Measurements from ENCODE around the gene SORT1.

The SORT1 gene

GRCh38 chr1:109335091-109335490 lies 62.6 kb downstream of the SORT1 start:
- DNase-seq, result no peak

DNA sequence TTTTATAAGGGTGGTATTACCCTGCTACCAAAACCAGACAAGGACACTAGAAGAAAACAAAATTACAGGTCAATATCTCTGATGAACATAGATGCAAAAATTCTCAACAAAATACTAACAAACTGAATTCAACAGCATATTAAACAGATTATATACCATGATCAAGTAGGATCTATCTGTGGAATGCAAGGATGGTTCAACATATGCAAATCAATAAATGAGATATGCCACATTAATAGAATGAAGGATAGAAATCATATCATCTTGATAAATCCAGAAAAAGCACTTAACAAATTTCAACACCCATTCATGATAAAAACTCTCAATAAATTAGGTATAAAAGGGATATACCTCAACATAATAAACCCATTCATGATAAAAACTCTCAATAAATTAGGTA lies 66.6 kb downstream of the SORT1 start:
- DNase-seq, result no peak

DNA sequence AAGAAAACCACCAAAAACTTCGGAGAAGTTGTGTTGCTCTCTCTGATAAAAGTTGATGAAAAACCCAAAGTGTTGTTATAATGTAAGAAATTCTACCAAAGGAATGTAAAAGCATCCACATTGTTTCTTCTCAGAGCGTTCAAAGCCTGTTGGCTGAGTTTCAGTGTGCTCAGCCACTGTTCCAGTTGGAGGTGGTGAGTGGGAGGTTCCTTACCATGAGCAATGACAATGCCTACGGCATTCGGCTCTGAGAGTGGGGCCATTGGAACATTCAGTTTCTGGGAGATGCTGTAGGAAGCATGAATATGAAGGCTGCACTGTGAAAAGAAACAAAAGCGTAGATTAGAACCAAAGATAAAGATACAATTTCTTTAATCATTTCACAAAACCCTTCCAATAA lies 70.4 kb downstream of the SORT1 start:
- DNase-seq, result no peak

- DNase-seq, result no peak
Observed at GRCh38 chr1:109322974-109323373, 74.7 kb downstream of the SORT1 start.

DNA sequence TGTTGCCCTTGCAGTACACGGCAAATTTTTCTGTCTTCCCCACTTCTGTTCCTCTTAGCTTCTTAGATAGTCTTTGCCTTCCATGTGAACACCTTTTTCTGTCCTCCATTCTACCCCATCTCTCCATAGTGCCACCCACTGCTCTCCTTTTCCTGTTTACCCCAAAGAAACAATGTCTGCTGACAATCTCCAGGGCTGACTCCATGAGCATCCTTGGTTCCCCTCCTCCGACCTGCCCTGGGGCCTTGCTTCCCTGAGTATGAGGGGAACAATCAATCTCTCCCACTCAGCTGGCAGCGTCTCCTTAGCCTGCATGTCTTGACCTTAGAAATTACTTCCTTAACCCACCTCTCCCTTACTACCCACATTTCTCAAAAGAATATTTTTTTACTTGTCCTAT lies 78.6 kb downstream of the SORT1 start:
- no peak for DNase-seq

DNA sequence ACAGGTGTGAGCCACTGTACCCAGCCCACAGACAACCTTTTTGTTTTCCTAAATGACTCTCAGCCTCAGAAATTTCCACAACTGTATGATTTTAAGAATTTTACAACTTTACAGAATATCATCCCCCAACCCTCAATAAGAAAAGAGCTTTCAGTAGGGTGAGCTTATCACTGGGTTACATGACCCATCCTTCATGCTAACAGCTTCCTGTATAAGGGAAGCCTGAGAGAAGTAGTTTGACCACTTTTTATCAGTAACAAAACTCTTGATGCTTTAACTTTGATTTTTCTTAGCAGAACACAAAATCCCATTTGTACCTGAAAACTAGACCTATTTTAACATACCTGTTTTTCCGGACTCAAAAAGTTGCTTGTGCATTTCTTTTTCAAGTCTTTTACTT lies 81.2 kb downstream of the SORT1 start:
- DNase-seq, result no peak

DNA sequence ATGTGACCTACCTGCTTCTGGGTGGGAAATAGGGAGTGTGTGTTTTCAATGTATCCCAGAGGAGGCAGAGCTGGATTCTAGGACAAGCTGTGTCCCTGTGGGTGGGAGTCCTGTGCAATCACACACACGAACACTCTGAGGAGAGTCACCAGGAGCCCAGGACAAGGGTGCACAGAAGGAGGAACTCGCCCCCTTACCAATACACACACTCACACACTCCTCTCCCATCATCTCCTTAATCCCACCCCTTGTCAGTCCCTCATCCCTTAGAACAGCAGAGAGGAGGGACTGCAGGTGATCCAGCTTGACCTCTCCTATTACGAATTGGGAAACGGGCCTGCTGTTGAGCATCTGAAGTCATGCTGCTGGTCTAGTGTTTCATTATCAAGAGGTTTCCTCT lies 82.4 kb downstream of the SORT1 start:
- no peak for DNase-seq

- DNase-seq, result no peak
Observed at GRCh38 chr1:109314795-109315194, 82.9 kb downstream of the SORT1 start.

DNA sequence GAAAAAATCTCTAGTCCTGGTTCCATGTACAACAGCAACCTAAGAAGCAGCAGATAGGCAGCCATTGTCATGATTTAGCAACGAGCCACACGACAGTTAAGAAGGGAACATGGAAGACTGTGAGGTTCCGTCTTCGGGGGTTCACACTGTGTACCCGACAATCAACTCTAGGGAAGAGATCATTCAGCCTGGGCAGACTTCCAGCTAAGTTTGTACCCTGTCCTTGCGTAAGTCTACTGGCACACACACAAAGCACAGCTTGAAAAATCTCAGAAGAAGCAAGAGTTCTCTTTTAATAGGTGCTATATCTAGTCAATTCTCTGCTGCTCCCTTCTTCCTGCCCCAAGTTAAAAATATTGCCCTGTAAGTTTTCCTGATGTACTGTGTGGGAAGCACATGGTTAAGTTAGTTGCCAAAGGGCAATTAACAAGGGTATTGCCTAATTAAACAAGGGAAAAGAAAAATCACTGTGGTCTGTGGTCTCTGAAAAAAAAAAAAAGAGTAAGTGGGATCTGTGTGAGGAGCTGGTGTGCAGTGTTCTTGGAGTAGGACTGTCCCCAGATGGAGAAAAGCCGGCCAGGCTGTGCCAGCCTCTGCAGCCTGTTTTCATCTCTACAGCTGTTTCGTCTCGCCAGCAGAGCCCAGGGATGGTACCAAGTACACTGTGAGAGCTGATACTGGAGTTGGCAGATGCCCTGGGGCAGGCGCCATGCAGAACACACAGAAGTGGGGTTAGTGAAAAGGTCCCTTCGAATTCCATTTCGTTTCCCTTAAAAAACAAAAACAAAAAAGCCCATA lies 84.5 kb downstream of the SORT1 start:
- no peak for DNase-seq

- no peak for DNase-seq
Observed at GRCh38 chr1:109312246-109312645, 85.5 kb downstream of the SORT1 start.

DNA sequence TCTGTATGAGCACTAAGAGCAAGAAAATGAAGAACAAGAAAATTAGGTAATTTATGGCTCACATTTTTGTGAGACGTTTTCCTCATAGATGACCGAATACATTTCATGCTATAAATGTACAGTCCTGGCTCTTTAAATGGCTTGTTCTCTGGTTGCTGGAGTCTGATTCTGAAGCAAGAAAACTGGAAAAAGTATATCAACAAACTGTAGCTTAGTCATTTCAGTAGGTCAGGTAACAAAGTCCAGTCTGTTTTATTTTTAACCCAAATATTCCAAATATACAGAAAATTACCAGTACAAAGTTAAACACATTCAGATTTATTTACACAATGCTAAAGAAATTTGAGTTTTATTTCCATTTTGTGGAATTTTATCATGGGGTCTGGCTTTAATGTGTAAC lies 88.4 kb downstream of the SORT1 start:
- DNase-seq, result no peak

- DNase-seq, result peak in 1 of 2 experiments; percentile 40
Observed at GRCh38 chr1:109307274-109308021, 90.3 kb downstream of the SORT1 start.

GRCh38 chr1:109306832-109307273 lies 90.9 kb downstream of the SORT1 start, which contains the start of gene MYBPHL:
Gene MYBPHL, minus strand, starts transcription at chr1:109307011. Its CDS starts 20 bp downstream, at chr1:109306991.
- peak; percentile 44 to 45 for DNase-seq

- DNase-seq, result peak in 1 of 2 experiments; percentile 13
Observed at GRCh38 chr1:109305991-109306390, 91.7 kb downstream of the SORT1 start.

DNA sequence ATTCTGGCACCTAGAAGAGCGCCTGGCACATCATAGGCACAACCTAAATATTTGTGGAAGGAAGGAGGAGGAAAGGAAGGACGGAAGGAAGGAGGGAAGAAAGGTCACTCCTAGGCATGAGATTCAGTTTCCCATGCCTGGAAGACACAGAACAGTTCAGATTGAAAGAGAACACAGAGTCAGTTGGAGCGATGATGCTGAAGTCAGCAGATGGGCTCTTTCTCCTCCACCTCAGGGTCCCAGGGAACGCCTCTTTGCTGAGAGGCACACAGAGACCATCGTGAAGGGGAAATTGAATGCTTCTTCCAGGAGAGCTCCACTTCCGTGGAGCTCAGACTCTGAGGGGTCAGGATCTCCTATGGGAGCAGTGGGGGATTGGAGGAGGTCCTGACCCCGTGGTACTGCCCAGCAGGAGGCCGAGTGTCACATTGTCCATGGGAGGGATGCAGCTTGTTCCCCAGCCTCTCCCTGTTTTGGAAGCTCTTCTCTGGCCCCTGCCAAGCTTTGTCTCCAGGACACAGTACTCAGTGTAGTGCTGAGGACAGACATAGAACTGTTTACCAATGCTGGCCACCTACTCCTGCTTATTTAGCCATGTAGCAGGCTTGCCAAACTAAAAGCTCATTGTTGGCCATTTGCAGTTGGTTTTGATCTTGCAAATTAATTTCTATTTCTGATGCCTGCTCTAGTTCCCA lies 93.3 kb downstream of the SORT1 start:
- DNase-seq, result no peak

- DNase-seq, result no peak
Observed at GRCh38 chr1:109301874-109302273, 95.8 kb downstream of the SORT1 start.

DNA sequence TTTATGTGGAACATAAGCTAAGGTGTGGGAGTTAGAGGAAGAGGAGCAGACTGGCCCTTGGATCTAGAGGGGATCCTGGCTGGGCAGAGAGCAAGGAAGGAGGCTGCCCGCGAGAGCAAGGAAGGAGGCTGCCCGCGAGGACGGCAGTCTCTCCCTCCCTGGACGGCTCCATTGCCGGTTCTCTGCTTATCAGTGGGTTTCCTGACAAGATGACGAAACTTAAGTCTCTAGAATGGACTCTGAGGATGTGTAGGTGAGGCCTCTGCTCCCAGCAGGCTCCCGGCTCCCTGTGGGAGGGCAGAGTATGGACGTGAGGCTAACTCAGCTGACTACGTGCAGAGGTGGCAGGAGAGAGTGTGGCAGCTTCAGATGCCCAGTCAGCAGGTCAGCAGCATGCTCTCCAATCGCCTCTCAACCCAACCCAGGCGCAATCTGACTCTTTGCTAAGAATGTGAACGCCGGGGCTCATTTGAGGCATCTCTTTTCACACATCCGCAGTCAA lies 97.0 kb downstream of the SORT1 start:
- DNase-seq, result no peak

DNA sequence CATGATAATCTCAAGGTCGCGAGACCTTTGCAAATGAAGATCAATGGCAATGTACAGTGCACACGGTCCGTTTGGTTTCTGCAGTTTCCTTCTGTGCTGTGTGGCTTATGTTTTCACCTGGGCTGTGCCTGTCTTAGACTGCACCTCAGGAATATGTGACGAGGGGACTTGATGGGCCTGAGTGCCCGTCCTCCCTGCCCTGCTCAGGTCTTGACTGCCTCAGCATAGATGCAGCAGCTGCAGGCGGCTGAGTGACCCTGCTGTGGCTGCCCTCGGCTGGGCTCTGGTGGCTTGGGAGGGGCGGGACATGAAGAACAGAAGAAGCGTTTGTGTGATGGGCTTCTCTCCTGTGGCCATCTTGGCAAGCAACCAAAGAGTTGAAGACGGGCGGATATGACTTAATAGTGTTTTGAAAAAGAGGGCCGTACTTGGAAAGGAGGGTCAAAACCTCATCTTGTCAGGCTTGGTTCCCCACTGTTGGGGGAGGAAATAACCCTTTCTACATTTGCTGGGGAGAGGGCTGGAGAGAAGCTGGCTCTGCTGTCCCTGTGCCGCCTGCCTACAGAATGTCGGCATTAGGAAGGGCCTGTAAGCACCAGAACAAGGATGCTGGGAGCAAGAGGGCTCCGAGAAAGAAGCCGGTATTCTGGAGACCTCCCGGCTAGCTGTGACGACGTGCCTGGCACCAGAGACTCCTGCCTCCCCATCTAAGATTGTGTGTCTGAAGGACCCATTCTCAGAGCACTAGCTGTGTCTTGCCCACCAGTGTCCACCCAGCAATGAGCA lies 98.0 kb downstream of the SORT1 start:
- DNase-seq, result no peak

DNA sequence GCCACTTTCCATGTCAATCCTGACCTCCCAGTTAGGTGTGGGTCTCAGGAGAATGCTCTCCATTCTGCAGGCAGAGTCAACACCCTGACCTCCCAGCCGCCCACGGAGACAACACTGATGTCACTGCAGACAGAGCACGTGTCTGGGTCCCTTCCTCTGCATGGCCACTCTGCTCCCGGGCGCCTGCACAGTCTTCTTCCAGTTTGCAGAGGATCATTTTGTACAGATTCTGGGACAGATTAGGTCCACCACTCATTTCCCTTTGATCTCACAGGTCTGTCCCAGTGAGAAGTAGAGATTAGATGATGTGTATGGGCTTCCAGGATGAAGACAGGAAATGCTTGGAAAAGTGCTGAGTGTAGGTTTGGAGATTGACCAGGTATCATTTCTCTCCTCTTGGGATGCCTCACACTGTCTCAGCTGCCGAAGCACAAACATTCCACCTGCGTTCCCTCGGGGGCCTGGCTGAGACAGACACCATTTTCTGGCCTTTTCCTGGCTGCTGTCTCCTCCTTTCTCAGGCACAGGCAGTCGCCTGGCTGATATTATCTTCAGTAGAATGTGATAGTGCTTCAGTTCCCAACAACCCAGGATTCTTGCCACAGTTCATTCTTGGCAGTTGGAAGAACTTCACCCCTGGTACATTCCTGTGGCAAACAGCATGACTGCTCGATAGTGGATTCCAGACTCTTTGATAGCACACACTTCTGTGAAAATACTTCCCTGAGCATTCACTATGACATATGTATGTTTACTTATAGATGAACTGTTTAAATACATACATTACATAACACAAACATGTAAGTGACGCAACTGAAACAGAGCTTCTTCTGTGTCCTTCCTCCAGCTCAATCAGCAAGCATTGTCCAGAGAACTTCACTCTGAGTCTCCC lies 98.8 kb downstream of the SORT1 start:
- DNase-seq, result no peak

- DNase-seq, result no peak
Observed at GRCh38 chr1:109296782-109297181, 100.9 kb downstream of the SORT1 start.

DNA sequence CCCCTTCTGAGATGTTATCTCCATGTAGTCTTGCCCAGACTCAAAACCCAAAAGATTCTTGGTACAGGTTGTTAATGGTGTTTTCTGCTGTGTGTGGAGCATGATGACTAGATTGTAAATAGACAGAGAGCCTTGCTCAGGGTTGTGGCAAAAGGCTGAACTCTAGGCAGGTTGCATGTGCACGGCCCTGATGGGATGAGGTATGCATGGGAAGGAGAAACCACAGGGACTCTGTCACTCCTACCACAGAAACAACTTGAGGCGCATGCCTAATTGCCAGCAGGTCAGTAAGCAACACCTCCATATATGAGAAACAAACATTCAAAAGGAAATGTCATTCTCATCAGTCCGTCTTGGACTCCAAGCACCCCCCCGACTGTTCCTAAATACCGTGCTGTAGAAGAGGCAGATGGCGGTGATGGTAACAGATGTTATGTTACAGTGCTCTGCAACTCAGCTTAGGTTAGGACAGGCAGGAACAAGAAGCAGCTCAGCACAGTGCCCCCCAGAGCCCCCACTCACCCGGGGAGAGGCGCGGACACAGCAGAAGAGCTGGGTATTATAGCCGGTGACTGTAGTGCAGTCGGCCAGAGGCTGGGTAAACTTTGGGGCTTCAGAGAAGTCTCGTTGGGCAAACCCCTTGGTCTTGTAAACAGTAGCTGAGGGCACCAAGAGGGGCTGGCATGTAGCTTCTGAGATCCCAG lies 101.9 kb downstream of the SORT1 start:
- DNase-seq, result no peak
